HepG2 (cell line): ENCODE results near the gene PFDN1. TPM values are rescaled to one million over a fixed set of nuclear protein-coding genes. Genes with fewer than 3 reads are reported as not detected.
A peak's percentile ranks its signal among the peaks of the same experiment; 100 is the strongest.

Experiments
- BHLHE40 ChIP-seq: IDR thresholded peaks from 2 replicates; pipeline ENCODE4 v1.6.1; 2011; ENCODE audit warnings: low read length, improper control_type of control experiment
- CBX5 ChIP-seq: sonication (generic); formaldehyde crosslinking; IDR thresholded peaks from 2 replicates; pipeline ENCODE4 v1.4.0; 2020; ENCODE audit warnings: missing genetic modification reagents, borderline replicate concordance
- GTF3A ChIP-seq: sonication (generic); formaldehyde crosslinking; conservative IDR thresholded peaks from 2 replicates; pipeline ENCODE4 v1.4.0; 2020; ENCODE audit warnings: mild to moderate bottlenecking, missing genetic modification reagents
- HOXD1 ChIP-seq: sonication (generic); formaldehyde crosslinking; IDR thresholded peaks from 2 replicates; pipeline ENCODE4 v1.5.0; 2020; ENCODE audit warnings: missing genetic modification reagents
- IKZF1 ChIP-seq: fragments of 450-650 bp; IDR thresholded peaks from 2 replicates; pipeline ENCODE4 v1.7.1; 2016
- KAT7 ChIP-seq: IDR thresholded peaks from 2 replicates; pipeline ENCODE4 v1.6.1; 2018; ENCODE audit warnings: borderline replicate concordance, missing compliant biosample characterization
- KAT8 ChIP-seq: IDR thresholded peaks from 2 replicates; pipeline ENCODE4 v1.6.1; 2016; ENCODE audit warnings: missing genetic modification reagents, missing compliant biosample characterization
- MAFK ChIP-seq, 2 experiments: IDR thresholded peaks in 1 of 2; conservative IDR thresholded peaks in 1 of 2; 2 replicates each; pipeline ENCODE4 v1.6.1; 2011; ENCODE audit warnings: improper control_type of control experiment in 2 of 2, low read length in 2 of 2
- NFE2L1 ChIP-seq: sonication (generic); formaldehyde crosslinking; IDR thresholded peaks from 2 replicates; pipeline ENCODE4 v1.4.0; 2020; ENCODE audit warnings: missing genetic modification reagents, mild to moderate bottlenecking, borderline replicate concordance
- RXRB ChIP-seq: IDR thresholded peaks from 2 replicates; pipeline ENCODE4 v1.6.1; 2016; ENCODE audit warnings: borderline replicate concordance, missing genetic modification reagents, missing compliant biosample characterization
- SAFB2 ChIP-seq: sonication (generic); formaldehyde crosslinking; IDR thresholded peaks from 2 replicates; pipeline ENCODE4 v1.5.1; 2020; ENCODE audit warnings: missing genetic modification reagents, low read depth, mild to moderate bottlenecking, borderline replicate concordance
- SAP130 ChIP-seq: IDR thresholded peaks from 2 replicates; pipeline ENCODE4 v1.6.1; 2016; ENCODE audit warnings: low read depth
- SOX6 ChIP-seq, 2 experiments: fragments of 450-650 bp in 1 of 2; sonication (generic) in 1 of 2; formaldehyde crosslinking in 1 of 2; IDR thresholded peaks; 2 replicates each; pipeline versions ENCODE4 v1.4.0 to v1.6.1; 2017 to 2020; ENCODE audit warnings: antibody characterized with exemption in 1 of 2, mild to moderate bottlenecking in 1 of 2, missing genetic modification reagents in 1 of 2
- TMF1 ChIP-seq: sonication (generic); formaldehyde crosslinking; IDR thresholded peaks from 2 replicates; pipeline ENCODE4 v1.8.1; 2022; ENCODE audit warnings: low read depth, missing genetic modification reagents
- TRIM22 ChIP-seq: fragments of 450-650 bp; IDR thresholded peaks from 2 replicates; pipeline ENCODE4 v1.6.1; 2017
- ZBTB10 ChIP-seq: sonication (generic); formaldehyde crosslinking; IDR thresholded peaks from 2 replicates; pipeline ENCODE4 v1.4.0; 2020; ENCODE audit warnings: missing genetic modification reagents, borderline replicate concordance
- ZBTB8A ChIP-seq: sonication (generic); formaldehyde crosslinking; IDR thresholded peaks from 2 replicates; pipeline ENCODE4 v1.4.0; 2020; ENCODE audit warnings: mild to moderate bottlenecking, low read depth, missing genetic modification reagents, borderline replicate concordance
- ZNF205 ChIP-seq: IDR thresholded peaks from 2 replicates; pipeline ENCODE4 v1.6.1; 2018; ENCODE audit warnings: missing biosample characterization, missing genetic modification reagents
- ZNF280D ChIP-seq: sonication (generic); formaldehyde crosslinking; IDR thresholded peaks from 2 replicates; pipeline ENCODE4 v1.5.1; 2020; ENCODE audit warnings: mild to moderate bottlenecking, missing genetic modification reagents
- ZNF335 ChIP-seq: sonication (generic); formaldehyde crosslinking; IDR thresholded peaks from 2 replicates; pipeline ENCODE4 v1.4.0; 2020; ENCODE audit warnings: missing genetic modification reagents
- ZNF570 ChIP-seq: sonication (generic); formaldehyde crosslinking; IDR thresholded peaks from 2 replicates; pipeline ENCODE4 v1.4.0; 2020; ENCODE audit warnings: mild to moderate bottlenecking, missing genetic modification reagents, borderline replicate concordance
- ZNF674 ChIP-seq: sonication (generic); formaldehyde crosslinking; IDR thresholded peaks from 2 replicates; pipeline ENCODE4 v1.5.0; 2020; ENCODE audit warnings: low read depth, mild to moderate bottlenecking, missing genetic modification reagents
- ZNF75D ChIP-seq: sonication (generic); formaldehyde crosslinking; IDR thresholded peaks from 2 replicates; pipeline ENCODE4 v1.8.1; 2023; ENCODE audit warnings: missing genetic modification reagents, mild to moderate bottlenecking, borderline replicate concordance
- ZNF850 ChIP-seq: sonication (generic); formaldehyde crosslinking; conservative IDR thresholded peaks from 2 replicates; pipeline ENCODE4 v1.9.0; 2021; ENCODE audit warnings: mild to moderate bottlenecking, missing genetic modification reagents
- polyA plus RNA-seq, 8 experiments: library from polyadenylated mRNA; depleted of rRNA in 3 of 8; stranded (reverse) in 7 of 8; unstranded in 1 of 8; fragments of >200 nt; fragmentation: Illumina TruSeq in 4 of 8; extraction: Trizol in 4 of 8; gene quantifications; 2 replicates each; pipeline versions ENCODE4 v1.2.1 to v1.2.3, GENCODE V29; 2011 to 2016; ENCODE audit warnings: low read depth in 4 of 8, missing spikeins in 1 of 8, mixed read lengths in 1 of 8; ENCODE audit not compliant: insufficient read depth in 1 of 8
- total RNA-seq, 5 experiments: library from RNA; depleted of rRNA; stranded (reverse); fragments of >200 nt; fragmentation: Illumina TruSeq; extraction: Trizol; gene quantifications; 2 replicates each; pipeline ENCODE4 v1.2.3, GENCODE V29; 2016; ENCODE audit warnings: low read depth in 1 of 5

The PFDN1 gene
- total and polyA plus RNA-seq, 2 of the 13 experiments (the other 11 are each of a cell fraction or from before 2014, with no cell fraction given): 67.2 to 70.8 TPM

GRCh38 chr5:140346348-140347221 is 43.7 kb upstream of the PFDN1 start, which contains the start of gene HBEGF (continued):
- TF ChIP-seq ZNF335 (CRISPR knock-in tag): no peak
- peak; percentile 60 for TF ChIP-seq SAP130 (CRISPR knock-in tag)
- TF ChIP-seq HOXD1 (CRISPR knock-in tag): peak; percentile 74; the same call in 1 of the 2 replicates
- no peak for TF ChIP-seq ZNF570 (CRISPR knock-in tag)
- TF ChIP-seq TMF1: 0 out of 2 replicates have a peak, but pooled peaks have one; percentile 63
- TF ChIP-seq SAFB2: no peak
- TF ChIP-seq ZNF280D (CRISPR knock-in tag): no peak
- no peak for TF ChIP-seq CBX5 (CRISPR knock-in tag)
- no peak for TF ChIP-seq IKZF1
- TF ChIP-seq NFE2L1: no peak
- TF ChIP-seq SOX6 (IDR thresholded peaks at IDR 0.05): no peak
- 0 out of 2 replicates have a peak, but pooled peaks have one; percentile 10 for TF ChIP-seq SOX6 (CRISPR knock-in tag; IDR thresholded peaks at IDR 0.05)
- TF ChIP-seq ZNF674 (CRISPR knock-in tag): no peak
- TF ChIP-seq ZNF75D (CRISPR knock-in tag): no peak
- TF ChIP-seq MAFK (conservative IDR thresholded peaks at IDR 0.05 in 1 of 2, IDR thresholded peaks at IDR 0.05 in 1 of 2; ENCODE audit: low read length in 2 of 2): no peak
- TF ChIP-seq TRIM22: no peak
- no peak for TF ChIP-seq KAT7 (CRISPR knock-in tag)
- TF ChIP-seq GTF3A (CRISPR knock-in tag): 0 out of 2 replicates have a peak, but pooled peaks have one; percentile 60
- TF ChIP-seq ZNF850: no peak
- no peak for TF ChIP-seq BHLHE40
- no peak for TF ChIP-seq ZBTB8A (CRISPR knock-in tag)
- TF ChIP-seq ZNF205: no peak
- TF ChIP-seq RXRB (CRISPR knock-in tag): no peak
- no peak for TF ChIP-seq KAT8 (CRISPR knock-in tag)
- TF ChIP-seq ZBTB10 (CRISPR knock-in tag): no peak
